T-helper 2 cell treated with Interferon-gamma antibody and Interleukin-4, amounts not matched to agents 100 ng/mL and 5 ng/mL, for 36 hours (primary cell): ENCODE data around the gene KRTAP22-1. TPM values are rescaled to one million over a fixed set of nuclear protein-coding genes. Genes with fewer than 3 reads are reported as not detected.

ENCODE experiments used
- intact Hi-C: fragments of 100-400 bp; cut with micrococcal nuclease; formaldehyde crosslinking; loops from one replicate; pipeline ENCODE4 v1.15.1; 2023
- total RNA-seq: library from RNA; stranded (reverse); gene quantifications from 2 replicates; pipeline ENCODE4 v1.2.3, GENCODE V29; 2022

KRTAP22-1 gene
- total RNA-seq, result not detected in 2 replicates

- intact Hi-C loops, result no loop called here
Observed at GRCh38 chr21:30600787-30601186, at the start of gene KRTAP22-1. TSS of gene KRTAP22-1 (plus strand) at chr21:30601087.

- intact Hi-C loops, result no loop called here
Observed at GRCh38 chr21:30552782-30553181, 48.1 kb upstream of the KRTAP22-1 start.

- intact Hi-C loops, result no loop called here
Observed at GRCh38 chr21:30555095-30555494, 45.8 kb upstream of the KRTAP22-1 start.

GRCh38 chr21:30561264-30561895 lies 39.5 kb upstream of the KRTAP22-1 start, which contains the start of gene KRTAP19-7:
TSS of gene KRTAP19-7 (minus strand) at chr21:30561314. CDS start at chr21:30561289, 25 bp downstream.
- intact Hi-C loops, result no loop called here

GRCh38 chr21:30561957-30562356 lies 38.9 kb upstream of the KRTAP22-1 start:
- intact Hi-C loops, result no loop called here

- intact Hi-C loops, result no loop called here
Observed at GRCh38 chr21:30563072-30563471, 37.8 kb upstream of the KRTAP22-1 start.

GRCh38 chr21:30563630-30564029 lies 37.3 kb upstream of the KRTAP22-1 start:
- intact Hi-C loops, result no loop called here

- intact Hi-C loops, result no loop called here
Observed at GRCh38 chr21:30567617-30568016, 33.3 kb upstream of the KRTAP22-1 start.

- intact Hi-C loops, result no loop called here
Observed at GRCh38 chr21:30577766-30578165, 23.1 kb upstream of the KRTAP22-1 start.

GRCh38 chr21:30579346-30579745 lies 21.5 kb upstream of the KRTAP22-1 start:
- intact Hi-C loops, result no loop called here

GRCh38 chr21:30580132-30580531 lies 20.8 kb upstream of the KRTAP22-1 start:
- intact Hi-C loops, result no loop called here

GRCh38 chr21:30582870-30583269 lies 18.0 kb upstream of the KRTAP22-1 start:
- intact Hi-C loops, result no loop called here

- intact Hi-C loops, result no loop called here
Observed at GRCh38 chr21:30590297-30590696, 10.6 kb upstream of the KRTAP22-1 start, which contains the start of gene KRTAP22-2. TSS of gene KRTAP22-2 (minus strand) at chr21:30590397.

GRCh38 chr21:30592140-30592539 lies 8.7 kb upstream of the KRTAP22-1 start, which contains the start of gene KRTAP6-3:
TSS of gene KRTAP6-3 (plus strand) at chr21:30592440. CDS start at chr21:30592446, 6 bp downstream.
- intact Hi-C loops, result no loop called here

- intact Hi-C loops, result no loop called here
Observed at GRCh38 chr21:30598802-30599201, 2.1 kb upstream of the KRTAP22-1 start, which contains the start of gene KRTAP6-2. TSS of gene KRTAP6-2 (minus strand) at chr21:30598902. CDS start at chr21:30598874, 28 bp downstream.

- intact Hi-C loops, result no loop called here
Observed at GRCh38 chr21:30605968-30606367, 5.1 kb downstream of the KRTAP22-1 start.

GRCh38 chr21:30612132-30612531 lies 11.2 kb downstream of the KRTAP22-1 start:
- intact Hi-C loops, result no loop called here

GRCh38 chr21:30613836-30614235 lies 12.9 kb downstream of the KRTAP22-1 start, which contains the start of gene KRTAP6-1:
TSS of gene KRTAP6-1 (minus strand) at chr21:30613930. CDS start at chr21:30613904, 26 bp downstream.
- intact Hi-C loops, result no loop called here

GRCh38 chr21:30615199-30615598 lies 14.3 kb downstream of the KRTAP22-1 start:
- intact Hi-C loops, result no loop called here

- intact Hi-C loops, result no loop called here
Observed at GRCh38 chr21:30616125-30616524, 15.2 kb downstream of the KRTAP22-1 start, which contains the start of gene KRTAP20-1. TSS of gene KRTAP20-1 (plus strand) at chr21:30616425. CDS start at chr21:30616455, 30 bp downstream.

- intact Hi-C loops, result no loop called here
Observed at GRCh38 chr21:30620080-30620479, 19.2 kb downstream of the KRTAP22-1 start.

GRCh38 chr21:30620522-30620921 lies 19.6 kb downstream of the KRTAP22-1 start, which contains the start of gene KRTAP20-4:
TSS of gene KRTAP20-4 (plus strand) at chr21:30620627.
- intact Hi-C loops, result no loop called here

GRCh38 chr21:30623362-30623761 lies 22.5 kb downstream of the KRTAP22-1 start:
- intact Hi-C loops, result no loop called here
